Uterus (tissue), 2 donors: ENCODE data around the gene HDAC5.

Experiments used
- POLR2A ChIP-seq, 2 donors: fragments of 450-650 bp; IDR thresholded peaks; one replicate each; pipeline ENCODE4 v1.6.1; 2016; ENCODE audit warnings: antibody characterized with exemption in 2 of 2, mild to moderate bottlenecking in 1 of 2, moderate library complexity in 1 of 2
- TF ChIP-seq, protein P1 (sequence below), 4 experiments: fragments of 200-600 bp in 2 of 4; fragments of 450-650 bp in 2 of 4; sonication (generic) in 2 of 4; IDR thresholded peaks; one replicate each; pipeline ENCODE4 v1.5.1; 2016 to 2019; ENCODE audit warnings: antibody characterized with exemption in 4 of 4, mild to moderate bottlenecking in 2 of 4, moderate library complexity in 1 of 4

- TF ChIP-seq POLR2A (IDR thresholded peaks at IDR 0.05) = no peak
- TF ChIP-seq, protein P1, sequence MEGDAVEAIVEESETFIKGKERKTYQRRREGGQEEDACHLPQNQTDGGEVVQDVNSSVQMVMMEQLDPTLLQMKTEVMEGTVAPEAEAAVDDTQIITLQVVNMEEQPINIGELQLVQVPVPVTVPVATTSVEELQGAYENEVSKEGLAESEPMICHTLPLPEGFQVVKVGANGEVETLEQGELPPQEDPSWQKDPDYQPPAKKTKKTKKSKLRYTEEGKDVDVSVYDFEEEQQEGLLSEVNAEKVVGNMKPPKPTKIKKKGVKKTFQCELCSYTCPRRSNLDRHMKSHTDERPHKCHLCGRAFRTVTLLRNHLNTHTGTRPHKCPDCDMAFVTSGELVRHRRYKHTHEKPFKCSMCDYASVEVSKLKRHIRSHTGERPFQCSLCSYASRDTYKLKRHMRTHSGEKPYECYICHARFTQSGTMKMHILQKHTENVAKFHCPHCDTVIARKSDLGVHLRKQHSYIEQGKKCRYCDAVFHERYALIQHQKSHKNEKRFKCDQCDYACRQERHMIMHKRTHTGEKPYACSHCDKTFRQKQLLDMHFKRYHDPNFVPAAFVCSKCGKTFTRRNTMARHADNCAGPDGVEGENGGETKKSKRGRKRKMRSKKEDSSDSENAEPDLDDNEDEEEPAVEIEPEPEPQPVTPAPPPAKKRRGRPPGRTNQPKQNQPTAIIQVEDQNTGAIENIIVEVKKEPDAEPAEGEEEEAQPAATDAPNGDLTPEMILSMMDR (IDR thresholded peaks at IDR 0.05) = no peak
Measured at GRCh38 chr17:44134752-44135568, 11.5 kb upstream of the HDAC5 start.
